HPDE6-E6E7 (cell line): ENCODE results near the gene NVL.
"Not testable (repeated sequence)": the region's sequence is repeated elsewhere in the genome, so short reads cannot be mapped to it uniquely, and the experiment has no call there.

Source experiments
- DNase-seq: peaks from one replicate; pipeline ENCODE4 v3.0.0; 2011; ENCODE audit warnings: missing footprints; ENCODE audit errors: extremely low spot score

Gene NVL

DNA sequence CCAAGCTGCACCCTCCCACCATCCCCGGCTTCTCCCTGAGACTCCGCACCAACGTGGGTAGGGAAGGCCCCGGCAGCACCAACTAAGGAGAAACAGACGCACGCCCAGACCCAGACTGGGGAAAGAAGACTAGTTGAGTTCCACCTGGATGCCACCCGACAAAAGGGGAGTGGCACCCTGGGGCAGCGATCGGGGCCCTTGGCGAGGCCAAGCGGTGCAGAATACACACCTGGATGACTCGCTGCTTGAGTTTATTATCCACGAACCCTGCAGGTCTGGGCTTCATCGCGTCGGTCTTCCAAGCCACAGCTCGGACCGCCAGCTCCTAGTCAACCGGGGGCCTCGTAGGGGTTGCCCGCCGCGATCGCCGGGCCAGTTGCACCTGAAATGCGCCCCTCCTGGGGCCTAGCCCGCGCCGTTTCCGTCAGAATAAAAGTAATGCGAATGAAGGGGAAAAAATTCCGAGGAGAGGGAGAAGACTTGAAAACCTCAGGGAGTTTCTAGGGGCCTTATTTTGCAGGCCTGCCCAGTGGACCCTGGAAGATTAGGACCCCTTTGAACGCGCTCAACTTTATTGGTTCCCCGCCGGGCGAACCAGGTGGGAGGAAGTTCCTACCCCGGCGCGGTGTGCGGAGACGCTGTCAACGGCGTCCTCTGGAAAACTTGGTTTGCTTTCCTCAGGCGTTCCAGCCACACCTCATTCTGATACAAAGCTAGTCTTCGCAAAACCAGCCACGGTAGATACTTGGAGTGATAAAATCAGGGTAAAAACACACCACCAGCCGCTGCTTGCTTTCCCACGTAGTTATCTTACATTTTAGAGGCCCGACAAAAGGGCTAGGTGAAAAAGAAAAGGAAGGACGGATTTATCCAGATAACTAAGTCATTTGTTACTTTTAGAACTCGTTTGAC is at the start of gene NVL:
Gene NVL, minus strand, starts transcription at position 331 of the 912 bp plus-strand sequence. Its CDS starts 45 bp downstream, at position 286.
- DNase-seq: peak; percentile 85

DNA sequence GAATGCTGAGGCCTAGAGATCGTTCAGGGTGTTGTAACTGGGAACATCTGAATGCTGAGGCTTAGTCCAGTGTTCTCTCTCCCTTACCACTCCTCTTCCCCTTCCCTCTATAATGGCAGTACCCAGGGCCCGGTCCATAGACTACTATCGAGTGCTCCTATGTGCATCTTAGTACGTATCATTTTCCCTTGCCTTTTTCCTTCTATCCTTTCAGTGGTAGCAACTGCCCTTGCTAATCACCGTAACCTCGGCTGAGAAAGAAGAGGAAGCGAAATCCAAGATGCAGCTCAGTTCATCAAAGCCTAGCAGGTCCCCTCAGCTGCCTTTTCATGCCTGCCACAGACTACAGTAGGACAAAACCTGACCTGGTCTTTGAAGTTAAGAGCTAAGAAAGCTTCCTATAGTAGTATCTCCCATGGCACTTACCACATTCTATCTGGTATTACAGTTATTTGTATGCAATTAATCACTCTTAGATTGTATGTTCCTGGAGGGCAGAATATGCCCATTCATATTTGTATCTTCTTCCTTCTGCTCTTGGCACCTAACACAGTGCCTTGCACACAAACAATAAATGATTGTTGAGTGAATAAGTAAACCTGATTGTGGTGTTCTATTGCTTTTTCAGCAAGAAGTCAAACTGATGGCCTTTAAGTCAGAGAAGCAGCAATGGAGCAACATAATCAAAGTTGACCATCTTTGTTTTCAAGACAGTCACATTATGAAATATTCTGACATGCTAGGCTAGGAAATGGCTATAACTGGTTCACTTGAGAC is 49.1 kb upstream of the NVL start:
- DNase-seq: no peak

DNA sequence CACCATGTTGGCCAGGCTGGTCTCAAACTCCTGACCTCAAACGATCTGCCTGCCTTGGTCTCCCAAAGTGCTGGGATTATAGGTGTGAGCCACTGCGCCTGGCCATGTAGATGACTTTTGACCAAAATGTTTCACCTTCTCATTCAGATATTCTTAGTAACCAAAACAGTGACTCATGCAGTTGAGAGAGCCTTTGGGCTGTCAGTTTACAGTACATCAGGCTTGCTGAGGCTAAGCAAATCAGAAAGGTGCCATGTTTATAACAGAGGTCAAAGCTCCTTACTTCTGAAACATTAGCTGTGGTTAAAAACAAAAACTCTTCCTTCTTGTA is 47.7 kb upstream of the NVL start:
- peak; percentile 34 for DNase-seq

DNA sequence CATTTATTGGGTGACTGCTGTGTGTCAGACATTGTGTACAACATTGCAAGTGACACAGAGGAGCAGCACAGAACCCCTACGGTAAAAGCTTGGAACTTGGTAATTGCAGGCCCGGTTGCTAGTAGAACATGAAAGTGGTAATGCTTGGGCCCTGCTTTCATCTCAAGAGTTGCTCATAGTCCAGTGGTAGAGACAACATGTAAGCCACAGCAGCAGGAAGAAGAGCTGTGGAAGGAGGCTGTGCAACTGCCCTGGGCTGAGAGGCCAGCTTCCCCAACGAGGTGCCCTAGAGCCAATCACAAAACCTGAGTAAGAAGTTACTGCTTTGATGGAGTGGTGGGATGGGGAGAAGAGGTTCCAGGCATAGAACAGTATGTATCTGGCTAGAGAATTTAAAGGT is 45.1 kb upstream of the NVL start:
- no peak for DNase-seq

DNA sequence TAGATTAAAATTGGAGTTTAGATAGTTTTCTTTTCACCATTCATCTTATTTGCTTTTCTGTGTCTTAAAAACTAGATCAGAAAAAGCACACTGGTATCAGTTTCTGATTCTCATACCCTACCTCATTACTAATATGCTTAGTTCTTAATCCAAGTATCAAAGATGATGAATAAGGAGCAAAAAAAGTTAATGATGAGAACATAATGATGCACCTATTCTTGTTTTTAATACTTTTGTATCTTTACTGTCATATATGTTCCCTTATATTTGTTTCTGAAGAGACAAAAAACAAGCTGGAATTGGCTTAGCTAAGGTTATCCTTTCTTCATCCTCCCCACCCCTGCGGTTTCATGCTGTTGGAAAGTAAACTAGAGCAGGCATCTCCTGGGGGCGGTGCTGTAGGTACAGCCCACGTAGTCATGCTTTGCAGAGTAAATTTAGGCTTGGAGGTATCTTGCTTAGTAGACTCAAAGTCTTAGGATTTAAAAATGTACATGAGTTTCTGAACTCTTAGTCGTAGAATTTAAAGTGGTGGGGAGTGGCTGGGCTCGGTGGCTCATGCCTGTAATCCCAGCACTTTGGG is 43.1 kb upstream of the NVL start:
- no peak for DNase-seq

DNA sequence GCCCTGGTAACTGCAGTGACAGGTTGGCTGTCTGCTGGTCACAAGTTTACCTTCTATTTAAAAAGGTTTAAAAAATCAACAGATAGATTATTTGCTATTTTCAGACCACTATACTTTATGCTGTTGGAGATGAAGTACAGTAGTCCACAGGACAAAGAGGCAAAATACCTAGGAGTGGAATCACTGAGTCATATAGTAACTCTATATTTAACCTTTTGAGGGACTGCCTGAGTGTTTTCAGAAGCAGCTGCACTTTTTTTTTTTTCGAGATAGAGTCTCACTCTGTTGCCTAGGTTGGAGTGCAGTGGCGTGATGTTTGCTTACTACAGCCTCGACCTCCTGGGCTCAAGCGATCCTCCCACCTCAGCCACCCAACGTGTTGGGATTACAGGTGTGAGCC is 38.4 kb upstream of the NVL start:
- no peak for DNase-seq

DNA sequence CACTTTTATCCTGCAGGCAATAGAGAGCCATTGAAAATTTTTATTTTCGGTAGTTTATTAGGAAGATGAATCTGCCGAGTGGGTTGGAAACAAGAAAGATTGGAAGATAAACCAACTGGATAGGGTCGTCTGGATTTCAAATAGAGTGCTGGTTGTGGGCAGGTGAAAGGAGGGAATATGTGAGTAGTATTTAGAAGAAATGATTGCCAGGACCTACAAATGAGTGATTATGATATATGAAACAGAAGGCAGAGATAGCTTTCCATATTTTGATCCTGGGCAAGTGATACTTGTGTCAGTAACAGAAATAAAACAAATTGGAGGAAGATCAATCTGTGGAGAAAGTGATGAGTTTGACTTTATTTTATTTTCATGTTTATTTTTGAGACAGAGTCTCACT is 29.2 kb upstream of the NVL start:
- no peak for DNase-seq

DNA sequence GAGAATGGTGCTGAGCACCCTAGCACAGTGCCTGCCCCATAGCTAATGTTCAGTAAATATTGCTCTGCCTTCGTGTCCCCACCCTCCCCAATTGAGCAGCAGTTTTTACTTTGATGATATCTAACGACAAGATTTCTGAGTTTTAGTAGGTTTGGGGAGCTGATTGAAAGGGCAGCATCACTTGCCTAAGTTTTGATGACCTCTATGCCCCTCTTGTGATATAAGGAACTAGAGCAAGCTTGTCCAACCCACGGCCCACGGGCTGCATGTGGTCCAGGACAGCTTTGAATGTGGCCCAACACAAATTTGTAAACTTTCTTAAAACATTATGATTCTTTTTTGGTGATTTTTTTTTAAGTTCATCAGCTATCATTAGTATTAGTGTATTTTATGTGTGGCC is 28.3 kb upstream of the NVL start:
- DNase-seq: no peak

DNA sequence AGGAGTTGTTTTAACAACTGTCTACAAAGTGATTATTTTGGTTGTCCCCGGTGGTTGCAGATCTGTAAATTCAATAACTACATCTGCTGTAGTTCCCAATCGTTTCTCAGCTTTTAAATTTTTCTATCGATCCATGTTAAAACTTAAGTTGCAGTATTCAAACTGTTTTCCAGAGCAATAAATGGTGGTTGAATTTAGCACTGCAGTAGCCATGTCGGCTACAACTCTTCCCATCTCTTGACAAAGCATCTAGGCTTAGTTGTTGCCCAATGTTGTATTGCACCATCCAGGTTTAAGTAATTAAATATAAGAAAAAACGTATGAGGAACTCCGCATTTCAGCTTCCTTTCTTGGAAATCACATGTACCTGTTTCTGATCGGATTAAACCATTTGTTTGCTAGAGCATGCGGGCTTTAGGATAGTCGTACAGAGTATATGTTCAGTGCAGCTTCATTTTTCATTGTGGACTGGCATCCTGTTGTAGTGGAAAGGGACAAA is 27.7 kb upstream of the NVL start:
- no peak for DNase-seq

DNA sequence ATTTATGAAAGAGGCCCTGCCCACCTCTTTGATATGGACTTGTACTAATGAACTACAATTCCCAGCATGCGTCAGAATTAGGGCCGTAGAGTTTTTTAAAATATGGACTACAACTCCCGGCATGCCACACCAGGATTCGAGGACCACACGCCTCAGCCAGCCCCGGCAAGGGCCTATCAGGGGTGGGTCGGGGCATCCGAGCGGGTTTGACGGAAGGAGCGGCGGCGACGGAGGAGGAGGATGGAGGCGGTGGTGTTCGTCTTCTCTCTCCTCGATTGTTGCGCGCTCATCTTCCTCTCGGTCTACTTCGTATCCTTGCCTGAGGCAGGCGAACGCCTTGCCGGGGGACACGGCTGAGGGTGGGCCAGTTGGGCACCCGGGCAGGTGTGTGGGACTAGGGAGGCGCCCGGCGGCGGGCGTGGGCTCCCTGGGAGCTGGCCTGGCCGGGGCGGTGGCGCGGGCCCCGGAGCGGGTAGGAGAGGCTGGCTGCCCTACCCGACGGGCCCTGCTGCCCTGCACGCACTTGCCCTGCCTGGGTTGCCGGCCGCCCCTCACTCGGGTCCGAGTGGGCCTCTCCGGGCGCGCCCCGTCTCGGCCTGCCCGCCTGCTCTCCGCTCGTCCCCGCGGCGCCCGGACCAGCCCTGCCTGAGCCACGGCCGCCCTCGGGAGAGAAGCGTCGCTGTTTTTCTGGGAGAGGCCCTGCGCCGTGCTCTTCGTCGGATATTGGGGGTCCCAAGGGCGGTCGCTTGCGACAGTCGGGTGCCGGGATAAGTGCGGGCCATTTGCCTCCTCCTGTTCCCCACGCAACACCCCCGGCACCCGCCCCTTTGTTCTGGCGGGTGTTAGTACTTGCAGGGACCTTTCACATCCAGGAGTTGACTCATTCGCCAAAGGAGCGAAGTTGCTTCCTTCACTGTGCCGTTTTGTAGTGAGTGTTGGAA is 27.0 kb upstream of the NVL start, which contains the start of gene CNIH4:
Gene CNIH4, plus strand, starts transcription at position 195 of the 941 bp plus-strand sequence. Its CDS starts 46 bp downstream, at position 241.
- DNase-seq: peak; percentile 98

DNA sequence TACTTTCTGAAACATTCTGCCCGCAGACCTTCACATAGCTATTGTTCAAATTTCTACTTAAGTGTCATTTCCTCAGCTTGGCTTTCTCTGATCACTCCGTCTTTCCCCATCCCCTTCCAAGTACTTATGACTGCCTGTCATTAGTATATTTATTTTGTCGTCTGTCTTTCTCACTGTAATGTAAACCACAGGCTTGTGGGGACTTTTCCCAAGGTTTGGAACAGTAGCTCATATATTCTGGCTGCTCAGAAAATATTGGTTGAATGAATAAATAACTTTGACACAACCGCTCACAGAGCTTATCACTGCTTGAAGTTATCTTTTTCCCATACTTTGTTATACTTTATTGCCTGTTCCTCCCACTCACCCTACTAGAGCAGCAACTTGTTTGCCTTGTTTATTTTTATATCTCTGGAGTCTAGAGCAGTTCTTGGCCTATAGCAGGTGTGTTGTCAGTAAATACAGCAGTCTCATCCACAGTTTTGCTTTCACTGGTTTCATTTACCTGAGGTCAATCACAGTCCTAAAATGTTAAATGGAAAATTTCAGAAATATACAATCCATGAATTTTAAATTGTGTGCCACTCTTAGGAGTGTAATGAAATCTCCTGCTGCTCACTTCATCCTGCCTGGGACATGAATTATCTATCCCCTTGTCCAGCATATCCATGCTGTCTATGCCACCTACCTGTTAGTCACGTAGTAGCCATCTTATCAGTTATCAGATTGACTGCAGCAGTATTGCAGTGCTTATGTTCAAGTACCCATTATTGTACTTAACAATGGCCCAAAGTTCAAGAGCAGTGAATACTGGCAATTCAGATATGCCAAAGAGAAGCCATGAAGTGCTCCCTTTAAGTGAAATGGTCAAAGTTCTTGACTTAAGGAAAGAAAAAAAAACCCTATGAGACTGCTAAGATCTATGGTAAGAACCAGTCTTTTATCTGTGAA is 24.3 kb upstream of the NVL start:
- DNase-seq: no peak

DNA sequence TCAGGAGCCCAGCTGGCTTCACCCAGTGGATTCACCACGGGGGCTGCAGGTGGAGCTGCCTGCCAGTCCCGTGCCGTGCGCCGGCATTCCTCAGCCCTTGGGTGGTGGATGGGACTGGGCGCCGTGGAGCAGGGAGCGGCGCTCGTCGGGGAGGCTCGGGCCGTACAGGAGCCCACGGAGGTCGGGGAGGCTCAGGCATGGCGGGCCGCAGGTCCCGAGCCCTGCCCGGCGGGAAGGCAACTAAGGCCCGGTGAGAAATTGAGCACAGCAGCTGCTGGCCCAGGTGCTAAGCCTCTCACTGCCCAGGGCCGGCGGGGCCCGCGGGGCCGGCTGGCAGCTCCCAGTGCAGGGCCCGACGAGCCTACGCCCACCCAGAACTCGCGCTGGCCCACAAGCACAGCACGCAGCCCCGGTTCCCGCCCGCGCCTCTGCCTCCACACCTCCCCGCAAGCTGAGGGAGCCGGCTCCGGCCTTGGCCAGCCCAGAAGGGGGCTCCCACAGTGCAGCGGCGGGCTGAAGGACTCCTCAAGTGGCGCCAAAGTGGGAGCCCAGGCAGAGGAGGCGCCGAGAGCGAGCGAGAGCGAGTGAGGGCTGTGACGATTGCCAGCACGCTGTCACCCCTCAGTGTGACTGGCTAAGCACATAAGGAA is 22.6 kb upstream of the NVL start:
- DNase-seq: not testable (repeated sequence)

DNA sequence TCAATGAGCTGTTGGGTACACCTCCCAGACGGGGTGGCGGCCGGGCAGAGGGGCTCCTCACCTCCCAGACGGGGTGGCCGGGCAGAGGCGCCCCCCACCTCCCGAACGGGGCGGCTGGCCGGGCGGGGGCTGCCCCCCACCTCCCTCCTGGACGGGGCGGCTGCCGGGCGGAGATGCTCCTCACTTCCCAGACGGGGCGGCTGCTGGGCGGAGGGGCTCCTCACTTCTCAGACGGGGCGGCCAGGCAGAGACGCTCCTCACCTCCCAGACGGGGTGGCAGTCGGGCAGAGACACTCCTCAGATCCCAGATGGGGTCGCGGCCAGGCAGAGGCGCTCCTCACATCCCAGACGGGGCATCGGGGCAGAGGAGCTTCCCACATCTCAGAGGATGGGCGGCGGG is 19.7 kb upstream of the NVL start:
- DNase-seq: not testable (repeated sequence)

DNA sequence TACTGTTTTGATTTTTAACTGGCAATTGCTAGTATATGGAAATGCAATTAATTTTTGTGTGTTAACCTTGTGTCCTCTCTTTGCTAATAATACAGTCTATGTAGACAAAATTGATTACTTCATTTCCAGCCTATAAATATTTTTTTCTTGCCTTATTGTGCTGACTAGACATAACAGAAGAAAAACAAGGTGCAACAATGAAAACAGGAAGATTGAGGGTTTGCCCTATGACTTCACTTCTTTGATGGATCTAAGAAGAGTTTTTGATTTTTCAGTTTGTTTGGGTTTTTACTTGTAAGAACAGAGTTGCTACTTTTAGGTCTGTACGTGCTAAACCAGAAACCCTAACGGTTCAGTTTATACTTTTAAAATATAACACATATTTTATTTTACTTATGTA is 18.2 kb upstream of the NVL start:
- DNase-seq: no peak

DNA sequence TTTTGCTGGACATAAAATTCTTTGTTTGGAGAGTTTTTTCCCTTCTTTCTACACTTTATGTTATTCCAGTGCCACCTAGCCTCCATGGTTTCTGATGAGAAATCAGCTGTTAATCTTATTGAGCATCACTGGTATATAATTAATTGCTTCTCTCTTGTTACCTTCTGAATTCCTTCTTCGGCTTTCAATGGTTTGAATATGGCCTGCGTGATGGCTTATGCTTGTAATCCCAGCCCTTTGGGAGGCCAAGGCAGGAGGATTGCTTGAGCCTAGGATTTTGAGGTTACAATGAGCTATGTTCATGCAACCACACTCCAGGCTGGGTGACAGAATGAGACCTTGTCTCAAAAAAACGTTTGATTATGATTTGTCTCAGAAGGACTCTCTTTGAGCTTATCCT is 13.7 kb upstream of the NVL start:
- DNase-seq: no peak

DNA sequence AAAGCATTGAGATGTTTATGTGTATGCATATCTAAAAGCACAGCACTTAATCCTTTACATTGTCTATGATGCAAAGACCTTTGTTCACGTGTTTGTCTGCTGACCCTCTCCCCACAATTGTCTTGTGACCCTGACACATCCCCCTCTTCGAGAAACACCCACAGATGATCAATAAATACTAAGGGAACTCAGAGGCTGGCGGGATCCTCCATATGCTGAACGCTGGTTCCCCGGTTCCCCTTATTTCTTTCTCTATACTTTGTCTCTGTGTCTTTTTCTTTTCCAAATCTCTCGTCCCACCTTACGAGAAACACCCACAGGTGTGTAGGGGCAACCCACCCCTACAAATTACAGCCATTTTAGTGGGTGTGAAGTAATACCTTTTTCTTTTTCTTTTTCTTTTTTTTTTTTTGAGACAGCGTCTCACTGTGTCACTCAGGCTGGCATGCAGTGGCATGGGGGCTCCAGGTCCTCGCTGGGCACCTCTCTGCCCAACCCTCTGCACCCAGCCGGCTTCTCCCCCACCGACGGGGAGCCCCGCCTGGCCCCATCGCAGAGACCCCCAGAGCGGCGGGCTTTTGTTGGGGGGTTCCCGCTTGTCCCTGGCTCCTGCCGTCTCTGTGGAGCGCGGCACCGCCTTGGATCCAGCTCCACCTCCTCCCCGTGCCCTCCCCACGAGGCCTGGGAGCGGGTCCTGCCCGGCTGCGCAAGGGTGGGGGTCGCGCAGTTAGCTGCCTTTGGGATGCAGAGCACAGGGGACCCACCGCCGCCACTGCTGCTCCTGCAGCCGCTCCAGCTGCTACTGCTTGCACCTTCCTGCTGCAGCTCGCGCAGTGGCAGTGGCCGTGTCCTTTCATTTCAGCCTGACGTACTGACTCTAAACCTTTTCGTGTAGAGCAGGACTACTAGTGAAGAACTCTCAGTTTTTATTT is 10.7 kb upstream of the NVL start:
- not testable (repeated sequence) for DNase-seq

DNA sequence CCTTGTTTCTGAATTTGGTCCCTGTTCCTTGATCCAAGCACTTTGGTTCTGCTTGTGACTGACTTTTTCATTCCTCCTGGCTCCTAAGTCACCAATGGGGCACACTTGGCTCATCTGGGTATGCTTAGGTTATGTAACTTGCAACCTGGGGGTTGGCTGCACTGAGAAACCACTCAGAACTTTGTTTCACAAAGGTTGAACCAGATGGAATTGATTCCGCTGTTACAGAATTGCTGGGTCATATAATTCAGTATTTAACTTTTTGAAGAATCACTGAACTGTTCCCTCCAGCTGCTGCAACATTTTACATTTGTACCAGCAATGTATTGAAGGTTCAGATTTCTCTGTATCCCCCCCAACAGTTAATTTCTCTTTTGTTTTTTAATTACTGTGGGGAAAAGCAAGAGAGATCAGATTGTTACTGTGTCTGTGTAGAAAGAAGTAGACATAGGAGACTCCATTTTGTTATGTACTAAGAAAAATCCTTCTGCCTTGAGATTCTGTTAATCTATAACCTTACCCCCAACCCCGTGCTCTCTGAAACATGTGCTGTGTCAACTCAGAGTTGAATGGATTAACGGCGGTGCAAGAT is 9.6 kb upstream of the NVL start:
- no peak for DNase-seq
